Activated gamma-delta T cell treated with anti-CD3 and anti-CD28 coated beads, Interleukin-2, amount 50 U/mL, for 16 hours (primary cell): ENCODE data around the gene ROCK2.

ENCODE experiments used
- DNase-seq: peaks from one replicate; pipeline ENCODE4 v3.0.0-alpha.2; 2020; ENCODE audit warnings: low read depth

The ROCK2 gene

GRCh38 chr2:11309706-11310105, 34.7 kb downstream of the ROCK2 start:
- no peak for DNase-seq

DNA sequence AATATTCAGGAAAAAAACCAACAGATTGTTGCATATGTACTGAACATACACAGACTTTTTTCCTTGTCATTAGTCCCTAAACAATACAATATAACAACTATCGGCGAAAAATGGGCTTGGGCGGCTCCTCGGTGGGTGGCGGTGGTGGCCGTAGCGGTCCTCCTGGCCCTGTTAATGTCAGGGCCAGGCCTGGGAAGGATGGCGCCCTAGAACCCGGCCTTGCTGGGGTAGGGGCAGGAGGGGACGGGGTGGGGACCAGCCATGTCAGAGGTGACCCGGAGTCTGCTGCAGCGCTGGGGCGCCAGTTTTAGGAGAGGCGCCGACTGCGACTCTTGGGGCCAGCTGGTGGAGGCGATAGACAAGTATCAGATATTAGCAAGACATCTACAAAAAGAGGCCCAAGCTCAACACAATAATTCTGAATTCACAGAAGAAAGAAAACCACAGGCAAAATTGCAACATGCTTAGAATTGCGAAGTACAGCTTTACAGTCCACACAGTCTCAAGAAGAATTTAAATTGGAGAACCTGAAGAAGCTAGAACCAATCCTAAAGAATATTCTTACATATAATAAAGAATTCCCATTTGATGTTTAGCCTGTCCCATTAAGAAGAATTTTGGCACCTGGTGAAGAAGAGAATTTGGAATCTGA, 36.5 kb downstream of the ROCK2 start:
- DNase-seq, result no peak

- no peak for DNase-seq
Measured at GRCh38 chr2:11305958-11306357, 38.5 kb downstream of the ROCK2 start.

DNA sequence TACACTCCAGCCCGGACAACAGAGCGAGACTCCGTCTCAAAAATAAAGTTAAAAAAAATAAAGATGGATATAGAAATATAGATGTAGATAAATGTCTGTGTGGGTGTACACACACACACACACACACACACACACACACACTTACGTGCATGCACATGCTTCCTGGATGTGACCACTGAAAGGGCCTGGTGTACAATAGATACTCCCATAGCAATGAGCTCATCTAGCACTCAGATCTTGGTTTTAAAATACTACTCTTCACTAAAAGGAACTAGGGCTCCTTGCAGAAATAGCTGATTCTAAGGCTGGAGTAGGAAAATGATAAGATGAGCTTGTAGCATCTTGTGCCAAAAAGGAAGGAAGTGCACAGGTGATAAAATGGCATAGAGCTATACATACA, 39.1 kb downstream of the ROCK2 start:
- DNase-seq, result no peak

DNA sequence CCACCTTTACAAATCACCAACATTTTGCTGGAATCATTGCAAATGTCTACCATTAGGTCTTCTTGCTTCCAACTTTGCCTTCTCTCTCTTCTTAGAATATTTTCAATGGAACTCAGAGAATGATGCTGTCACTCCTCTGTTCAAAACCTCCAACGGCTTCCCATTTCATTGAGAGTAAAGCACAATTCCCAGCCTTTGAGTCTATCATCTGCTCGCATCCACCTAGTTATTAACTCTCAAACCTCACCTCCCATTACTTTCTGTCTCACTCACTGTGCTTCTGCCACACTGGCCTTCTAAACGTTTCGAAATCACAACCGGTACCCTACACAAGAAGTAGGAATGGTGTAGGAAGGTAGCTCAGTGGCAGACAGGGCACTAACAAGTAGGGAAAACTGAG, 40.0 kb downstream of the ROCK2 start:
- DNase-seq, result no peak

DNA sequence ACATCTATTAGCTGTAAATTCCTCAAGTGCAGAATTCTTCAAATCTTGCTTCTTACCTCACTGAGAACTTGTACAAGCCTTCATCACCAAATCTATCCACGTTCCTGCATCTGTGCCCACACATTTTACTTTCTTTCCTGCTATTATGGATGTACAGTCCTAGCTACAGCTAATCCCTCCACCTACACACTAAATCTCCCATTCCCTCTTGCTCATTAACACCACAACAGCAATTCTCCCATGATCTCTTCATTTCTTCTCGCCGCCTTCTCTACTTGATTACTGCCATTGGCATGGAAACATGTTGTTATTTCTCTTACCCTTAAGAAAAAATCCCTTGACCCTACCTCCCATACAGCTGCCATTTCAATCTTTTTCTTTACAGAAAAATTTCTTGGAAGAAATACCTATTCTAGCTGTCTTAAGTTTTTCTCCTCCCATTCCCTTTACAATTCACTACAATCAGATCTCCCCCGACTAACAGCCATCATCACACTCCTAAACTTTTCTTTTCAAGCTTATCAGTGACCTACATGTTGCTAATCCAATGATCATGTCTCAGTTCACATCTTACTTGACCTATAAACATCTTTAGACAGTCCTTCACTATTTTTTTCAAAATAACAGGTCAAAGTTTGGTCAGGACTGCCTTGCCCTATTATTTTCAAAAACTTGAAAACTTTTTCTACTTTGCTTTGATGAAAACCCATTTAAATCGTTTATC, 41.0 kb downstream of the ROCK2 start:
- no peak for DNase-seq

- DNase-seq, result no peak
Measured at GRCh38 chr2:11299439-11299838, 45.0 kb downstream of the ROCK2 start.

DNA sequence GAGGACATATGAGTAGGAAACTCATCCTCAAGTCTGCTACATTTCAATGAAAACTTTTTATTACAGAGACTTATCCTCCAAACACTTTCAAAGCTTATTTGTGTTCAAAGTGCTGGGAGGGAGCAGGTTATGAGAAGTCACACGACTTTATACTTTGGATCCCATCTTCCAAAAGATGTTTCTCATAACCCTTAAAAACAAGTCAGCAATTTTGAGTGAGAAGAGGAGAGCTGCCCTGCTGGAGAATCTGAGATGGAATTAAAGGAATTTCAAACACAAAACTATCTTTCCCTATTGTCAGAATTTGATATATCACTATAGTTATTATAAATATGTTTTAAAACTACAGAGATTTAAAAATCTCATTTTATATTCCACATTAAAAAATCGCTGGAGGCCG, 45.8 kb downstream of the ROCK2 start:
- no peak for DNase-seq

DNA sequence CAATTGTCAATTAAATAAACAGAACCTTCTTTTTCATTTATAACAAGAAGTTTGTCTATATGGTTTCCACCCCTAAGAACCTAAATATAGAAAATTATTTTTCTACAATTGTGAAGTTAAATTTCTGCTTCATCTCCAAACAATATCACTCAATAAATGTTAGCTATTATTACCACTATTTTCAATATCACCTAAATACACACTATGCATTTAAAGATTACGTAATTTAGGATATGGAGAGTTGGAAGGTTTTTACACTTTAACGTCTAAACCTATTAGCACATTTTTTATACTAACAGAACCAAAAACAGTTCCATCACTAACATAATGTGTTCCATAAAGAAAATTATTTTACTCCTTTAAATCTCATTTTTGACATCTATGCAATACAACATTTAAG, 48.0 kb downstream of the ROCK2 start:
- no peak for DNase-seq

- no peak for DNase-seq
Measured at GRCh38 chr2:11292464-11293255, 51.8 kb downstream of the ROCK2 start.

- no peak for DNase-seq
Measured at GRCh38 chr2:11290713-11291112, 53.7 kb downstream of the ROCK2 start.

DNA sequence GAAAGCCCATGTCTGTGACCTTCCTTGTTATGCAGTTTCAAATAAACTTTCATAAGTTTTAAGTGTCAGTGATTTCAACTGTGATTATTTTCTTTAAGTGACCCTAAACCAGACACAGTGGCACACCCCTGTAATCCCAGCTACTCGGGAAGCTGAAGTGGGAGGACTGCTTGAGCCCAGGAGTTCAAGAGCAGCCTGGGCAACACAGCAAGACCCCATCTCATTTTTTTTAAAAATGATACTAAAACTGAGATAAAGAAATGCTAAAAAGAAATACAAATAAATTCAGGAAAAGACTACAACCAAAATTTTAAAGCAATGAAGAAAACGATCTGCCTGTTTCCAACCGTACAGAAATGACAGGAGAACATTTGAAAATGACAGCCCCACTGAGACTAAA, 54.2 kb downstream of the ROCK2 start:
- no peak for DNase-seq

DNA sequence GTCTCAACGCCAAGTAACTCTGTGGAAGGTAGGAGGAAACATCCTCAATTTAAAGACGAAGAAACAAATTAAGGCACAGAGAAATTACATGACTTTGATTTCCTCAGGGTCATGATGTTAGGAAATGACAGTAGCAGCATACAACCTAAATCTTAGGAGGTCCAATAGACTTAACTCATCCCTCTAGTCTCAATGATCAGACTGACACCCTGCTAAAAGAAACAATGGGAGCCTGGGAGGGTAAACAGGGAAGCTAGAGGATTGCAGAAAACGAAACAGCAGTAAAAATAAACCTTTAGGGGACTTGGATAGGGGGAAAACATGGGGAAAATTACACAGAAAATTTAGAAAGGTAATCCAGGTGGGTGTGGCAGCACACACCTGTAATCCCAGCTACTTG, 56.0 kb downstream of the ROCK2 start:
- DNase-seq, result no peak

DNA sequence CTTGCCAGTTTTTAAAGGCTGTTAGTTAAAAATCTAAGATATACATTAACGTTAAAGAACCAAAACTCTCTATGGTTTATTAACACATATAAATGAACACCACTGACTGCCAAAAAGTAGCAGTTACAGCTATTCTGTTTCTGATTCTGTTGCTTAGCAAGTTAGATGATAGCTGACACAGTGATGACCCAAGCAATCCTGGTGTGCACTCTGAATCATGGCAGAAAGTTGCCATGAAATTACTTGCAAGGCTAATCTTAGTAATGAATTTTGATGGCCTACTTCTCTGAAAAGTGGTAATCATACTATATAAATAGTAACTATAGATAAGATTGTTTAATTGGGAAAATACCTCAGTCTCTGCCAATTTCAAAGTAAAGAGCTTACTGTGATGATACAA, 57.7 kb downstream of the ROCK2 start:
- no peak for DNase-seq

GRCh38 chr2:11286323-11286722, 58.1 kb downstream of the ROCK2 start:
- DNase-seq, result no peak

- no peak for DNase-seq
Measured at GRCh38 chr2:11285499-11285898, 58.9 kb downstream of the ROCK2 start.

DNA sequence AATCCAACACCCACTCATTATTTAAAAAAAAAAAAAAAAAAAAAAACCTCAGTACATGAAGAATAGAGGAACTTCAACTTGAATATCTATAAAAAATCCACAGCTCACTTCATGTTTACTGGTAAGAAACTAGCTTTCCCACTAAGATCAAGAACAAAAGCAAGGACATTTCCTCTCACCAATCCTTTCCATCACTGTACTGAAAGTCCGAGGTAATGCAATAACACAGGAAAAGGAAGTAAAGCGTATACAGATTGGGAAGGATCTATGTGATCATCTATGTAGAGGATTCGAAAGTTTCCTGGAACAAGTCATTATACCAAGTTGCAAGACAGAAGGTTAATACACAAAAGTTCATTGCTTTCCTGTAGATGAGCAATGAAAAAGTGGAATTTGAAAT, 63.2 kb downstream of the ROCK2 start:
- DNase-seq, result no peak

DNA sequence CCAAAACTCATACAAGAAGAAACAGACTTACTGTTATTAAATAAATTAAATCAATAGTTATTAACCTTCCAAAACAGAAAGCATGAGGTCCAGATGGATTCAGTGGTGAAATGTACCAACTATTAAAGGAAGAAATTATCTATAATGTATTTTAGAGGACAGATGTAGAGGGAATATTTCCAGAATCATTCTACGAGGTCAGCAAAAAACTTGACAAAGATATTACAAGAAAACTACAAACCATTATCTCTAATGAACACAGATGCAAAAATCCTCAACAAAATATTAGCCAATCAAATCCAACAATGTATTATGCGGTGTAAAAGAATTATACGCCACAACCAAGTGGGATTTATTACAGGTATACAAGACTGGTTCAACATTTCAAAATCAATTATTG, 63.7 kb downstream of the ROCK2 start:
- no peak for DNase-seq

GRCh38 chr2:11279398-11279797, 65.0 kb downstream of the ROCK2 start:
- no peak for DNase-seq

GRCh38 chr2:11278219-11278618, 66.2 kb downstream of the ROCK2 start:
- DNase-seq, result no peak

GRCh38 chr2:11275910-11276309, 68.5 kb downstream of the ROCK2 start:
- no peak for DNase-seq

- DNase-seq, result no peak
Measured at GRCh38 chr2:11270891-11271290, 73.5 kb downstream of the ROCK2 start.

- DNase-seq, result no peak
Measured at GRCh38 chr2:11267931-11268330, 76.5 kb downstream of the ROCK2 start.
